GM20000 (cell line): Measurements from ENCODE around the gene RIMBP2.

Experiments
- DNase-seq: peaks from one replicate; pipeline ENCODE4 v3.0.0; 2012; ENCODE audit warnings: low spot score
- CTCF ChIP-seq: IDR thresholded peaks from 2 replicates; pipeline ENCODE4 v1.5.1; 2012; ENCODE audit warnings: mild to moderate bottlenecking, control low read depth; ENCODE audit errors: extremely low read depth, missing control alignments

Gene RIMBP2

GRCh38 chr12:130357241-130357640 is 358.9 kb downstream of the RIMBP2 start:
- DNase-seq = no peak
- TF ChIP-seq CTCF = no peak

DNA sequence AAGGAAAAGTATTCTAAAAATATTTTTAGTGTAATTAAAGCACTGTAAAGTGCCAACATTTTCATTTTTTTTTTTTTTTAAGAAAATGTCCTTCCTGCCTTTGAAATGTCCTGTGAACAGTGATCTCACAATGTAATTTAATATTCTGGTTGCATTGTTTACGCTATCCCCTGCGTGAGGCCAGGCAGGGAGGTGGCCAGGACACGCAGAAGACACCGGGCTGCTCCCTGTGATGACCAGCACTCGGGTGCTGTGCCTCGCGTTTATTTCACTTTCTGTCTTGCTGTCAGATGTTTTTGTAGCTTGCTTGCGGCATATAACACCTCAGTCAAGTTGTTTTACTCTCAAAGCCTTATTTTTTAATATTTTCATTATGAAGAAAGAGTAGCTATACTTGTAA is 359.9 kb downstream of the RIMBP2 start:
- TF ChIP-seq CTCF = no peak
- no peak for DNase-seq

DNA sequence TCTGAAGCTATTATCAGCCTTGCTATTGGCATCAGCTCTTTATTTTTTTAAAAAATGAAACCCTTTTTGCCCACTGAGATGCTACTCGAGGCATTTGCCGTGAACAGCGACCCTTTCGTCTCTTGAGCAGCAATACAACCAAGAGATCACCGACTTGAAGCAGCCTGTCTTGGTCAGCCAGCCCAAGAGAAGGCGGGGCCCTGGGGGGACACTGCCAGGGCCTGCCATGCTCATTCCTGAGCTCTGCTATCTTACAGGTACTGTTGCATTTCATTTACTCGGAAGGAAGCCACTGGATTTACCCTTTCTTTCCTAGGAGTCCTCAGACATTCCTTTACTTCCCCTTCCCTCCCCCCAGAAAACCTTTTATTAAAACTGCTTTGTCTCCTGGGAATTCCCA is 361.7 kb downstream of the RIMBP2 start:
- no peak for TF ChIP-seq CTCF
- DNase-seq = no peak

GRCh38 chr12:130353081-130353480 is 363.0 kb downstream of the RIMBP2 start:
- no peak for DNase-seq
- TF ChIP-seq CTCF = no peak

- no peak for DNase-seq
- TF ChIP-seq CTCF = no peak
These were observed 364.8 kb downstream of the RIMBP2 start for GRCh38 chr12:130351326-130351725.

DNA sequence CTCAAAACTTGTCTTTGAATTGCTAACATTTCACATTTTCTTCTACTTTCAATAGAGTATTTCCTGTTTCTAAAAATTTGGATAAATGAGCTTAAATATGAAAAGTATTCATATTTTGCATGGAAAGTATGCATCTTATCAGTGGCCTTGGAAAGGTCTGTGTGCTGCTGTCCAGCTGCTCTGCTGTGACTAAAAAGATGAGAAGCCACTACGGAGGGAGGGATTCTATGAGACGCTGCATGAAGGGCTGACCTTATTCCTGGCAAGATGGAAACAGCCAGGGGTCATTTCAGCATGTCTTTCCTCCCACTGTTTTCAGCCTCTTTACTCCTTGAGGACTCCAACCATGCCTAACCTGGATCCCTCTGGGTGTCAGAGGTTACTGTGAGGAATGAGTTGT is 365.4 kb downstream of the RIMBP2 start:
- DNase-seq = no peak
- TF ChIP-seq CTCF = no peak

DNA sequence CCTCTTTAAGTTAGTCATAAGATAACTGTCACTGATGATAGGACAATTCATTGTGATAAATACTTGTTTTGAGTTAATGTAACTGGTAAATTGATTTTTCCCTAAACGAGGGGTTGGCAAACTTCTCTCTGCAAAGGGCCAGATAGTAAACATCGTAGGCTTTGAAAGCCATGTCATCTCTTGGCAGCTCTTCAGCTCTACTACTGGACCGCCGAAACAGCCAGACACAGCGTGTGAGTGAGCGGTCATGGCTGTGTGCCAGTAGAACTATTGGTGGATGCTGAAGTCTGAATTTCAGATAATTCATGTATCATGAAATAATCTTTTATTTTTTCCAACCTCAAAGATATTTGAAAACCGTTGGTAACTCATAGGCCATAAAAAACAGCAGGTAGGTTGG is 368.5 kb downstream of the RIMBP2 start:
- TF ChIP-seq CTCF = no peak
- DNase-seq = no peak
